Peyer's patch (tissue), 4 donors: ENCODE measurements around the gene RPA3.

Experiments used
- POLR2A ChIP-seq, 2 donors: fragments of 450-650 bp; IDR thresholded peaks; one replicate each; pipeline ENCODE4 v1.5.1; 2017; ENCODE audit warnings: antibody characterized with exemption in 2 of 2, mild to moderate bottlenecking in 2 of 2, moderate library complexity in 2 of 2
- TF ChIP-seq, protein P1 (sequence below), 6 experiments: fragments of 450-650 bp in 4 of 6; fragments of 200-600 bp in 2 of 6; sonication (generic) in 1 of 6; IDR thresholded peaks; one replicate each; pipeline ENCODE4 v1.5.1; 2017 to 2019; ENCODE audit warnings: antibody characterized with exemption in 6 of 6, mild to moderate bottlenecking in 3 of 6, moderate library complexity in 1 of 6

DNA sequence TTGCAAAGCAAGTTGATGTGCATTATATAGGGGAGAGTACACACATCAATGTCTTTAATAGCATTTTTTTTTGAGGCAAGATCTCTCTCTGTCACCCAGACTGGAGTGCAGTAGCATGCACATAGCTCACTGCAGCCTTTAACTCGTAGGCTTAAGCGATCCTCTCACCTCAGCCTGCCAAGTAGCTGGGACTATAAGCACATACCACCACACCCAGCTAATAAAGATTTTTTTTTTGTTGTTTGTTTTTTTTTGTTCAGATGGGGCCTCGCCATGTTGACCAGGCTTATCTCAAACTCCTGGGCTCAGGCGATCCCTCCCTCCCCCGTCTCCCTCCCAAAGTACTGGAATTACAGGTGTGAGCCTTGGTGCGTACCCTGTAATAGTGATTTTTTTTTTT, 76.3 kb downstream of the RPA3 start:
- TF ChIP-seq, protein P1, sequence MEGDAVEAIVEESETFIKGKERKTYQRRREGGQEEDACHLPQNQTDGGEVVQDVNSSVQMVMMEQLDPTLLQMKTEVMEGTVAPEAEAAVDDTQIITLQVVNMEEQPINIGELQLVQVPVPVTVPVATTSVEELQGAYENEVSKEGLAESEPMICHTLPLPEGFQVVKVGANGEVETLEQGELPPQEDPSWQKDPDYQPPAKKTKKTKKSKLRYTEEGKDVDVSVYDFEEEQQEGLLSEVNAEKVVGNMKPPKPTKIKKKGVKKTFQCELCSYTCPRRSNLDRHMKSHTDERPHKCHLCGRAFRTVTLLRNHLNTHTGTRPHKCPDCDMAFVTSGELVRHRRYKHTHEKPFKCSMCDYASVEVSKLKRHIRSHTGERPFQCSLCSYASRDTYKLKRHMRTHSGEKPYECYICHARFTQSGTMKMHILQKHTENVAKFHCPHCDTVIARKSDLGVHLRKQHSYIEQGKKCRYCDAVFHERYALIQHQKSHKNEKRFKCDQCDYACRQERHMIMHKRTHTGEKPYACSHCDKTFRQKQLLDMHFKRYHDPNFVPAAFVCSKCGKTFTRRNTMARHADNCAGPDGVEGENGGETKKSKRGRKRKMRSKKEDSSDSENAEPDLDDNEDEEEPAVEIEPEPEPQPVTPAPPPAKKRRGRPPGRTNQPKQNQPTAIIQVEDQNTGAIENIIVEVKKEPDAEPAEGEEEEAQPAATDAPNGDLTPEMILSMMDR (IDR thresholded peaks at IDR 0.05), result no peak
- peak in 1 of 2 donors; percentile 35 for TF ChIP-seq POLR2A (IDR thresholded peaks at IDR 0.05)
